GM23338 (cell line): ENCODE results near the gene ZDHHC5. TPM values are rescaled to one million over a fixed set of nuclear protein-coding genes. Genes with fewer than 3 reads are reported as not detected.

ENCODE experiments used
- ATAC-seq: fragments of 200-7000 bp; cut with Tn5 transposase; 3 replicates; pipeline ENCODE4 v1.9.1; 2020
- DNase-seq: peaks from one replicate; pipeline ENCODE4 v3.0.0-alpha.2; 2015; ENCODE audit warnings: low spot score
- H2AFZ ChIP-seq: fragments of 200-600 bp; sonication (generic); 2 replicates; pipeline ENCODE4 v1.8.0; 2016; ENCODE audit warnings: antibody characterized with exemption, mild to moderate bottlenecking, moderate library complexity
- H3F3A ChIP-seq: fragments of 200-600 bp; sonication (generic); replicated peaks from 2 replicates; pipeline ENCODE4 v1.8.0; 2017; ENCODE audit warnings: antibody characterized with exemption, mixed run types, low read depth
- H3K27ac ChIP-seq: fragments of 200-600 bp; sonication (generic); 2 replicates; pipeline ENCODE4 v1.6.1; 2016; ENCODE audit warnings: low read depth
- H3K27me3 ChIP-seq: fragments of 200-600 bp; sonication (generic); 2 replicates; pipeline ENCODE4 v1.8.0; 2016; ENCODE audit warnings: mild to moderate bottlenecking, mixed run types, moderate library complexity; ENCODE audit not compliant: insufficient read depth
- H3K36me3 ChIP-seq: fragments of 200-600 bp; sonication (generic); 2 replicates; pipeline ENCODE4 v1.8.0; 2016; ENCODE audit warnings: mild to moderate bottlenecking; ENCODE audit not compliant: insufficient read depth
- H3K4me1 ChIP-seq: fragments of 200-600 bp; sonication (generic); 2 replicates; pipeline ENCODE4 v1.8.0; 2016; ENCODE audit warnings: mild to moderate bottlenecking, moderate library complexity; ENCODE audit not compliant: insufficient read depth
- H3K4me2 ChIP-seq: fragments of 200-600 bp; sonication (generic); 2 replicates; pipeline ENCODE4 v1.7.1; 2017; ENCODE audit warnings: mixed run types
- H3K4me3 ChIP-seq: fragments of 200-600 bp; sonication (generic); 2 replicates; pipeline ENCODE4 v1.6.1; 2016; ENCODE audit warnings: mixed run types
- H3K79me2 ChIP-seq: fragments of 200-600 bp; sonication (generic); replicated peaks from 2 replicates; pipeline ENCODE4 v1.8.0; 2017; ENCODE audit warnings: mild to moderate bottlenecking; ENCODE audit not compliant: insufficient read depth
- H3K9me2 ChIP-seq: fragments of 200-600 bp; sonication (generic); 2 replicates; pipeline ENCODE4 v1.8.0; 2017; ENCODE audit not compliant: insufficient read depth
- H4K20me1 ChIP-seq: fragments of 200-600 bp; sonication (generic); replicated peaks from 2 replicates; pipeline ENCODE4 v1.8.0; 2017; ENCODE audit warnings: mild to moderate bottlenecking; ENCODE audit not compliant: insufficient read depth
- H3K27ac Mint-ChIP-seq: 2 replicates; pipeline ENCODE4 v1.8.0; 2020; ENCODE audit warnings: inconsistent platforms, mild to moderate bottlenecking, moderate library complexity, mixed read lengths
- H3K27me3 Mint-ChIP-seq: 3 replicates; pipeline ENCODE4 v1.8.0; 2022; ENCODE audit warnings: low read depth, mild to moderate bottlenecking, moderate library complexity, mixed read lengths, inconsistent platforms; ENCODE audit not compliant: insufficient read depth, poor library complexity
- H3K36me3 Mint-ChIP-seq: 3 replicates; pipeline ENCODE4 v1.8.0; 2021; ENCODE audit warnings: low read depth, mild to moderate bottlenecking, inconsistent platforms, moderate library complexity, mixed read lengths
- H3K4me1 Mint-ChIP-seq: 3 replicates; pipeline ENCODE4 v1.8.0; 2020; ENCODE audit warnings: mild to moderate bottlenecking, inconsistent platforms, mixed read lengths
- H3K4me3 Mint-ChIP-seq: 3 replicates; pipeline ENCODE4 v1.8.0; 2021; ENCODE audit warnings: moderate library complexity, mild to moderate bottlenecking, inconsistent platforms, mixed read lengths
- H3K9me3 Mint-ChIP-seq: 3 replicates; pipeline ENCODE4 v1.8.0; 2020; ENCODE audit warnings: moderate library complexity, mild to moderate bottlenecking, inconsistent platforms, mixed read lengths
- CREB1 ChIP-seq: fragments of 250-450 bp; sonication (Bioruptor Pico); IDR thresholded peaks from 2 replicates; pipeline ENCODE4 v1.5.0; 2020; ENCODE audit warnings: low read depth, mild to moderate bottlenecking, moderate library complexity
- EZH2phosphoT487 ChIP-seq: fragments of 200-600 bp; sonication (generic); IDR thresholded peaks from one replicate; pipeline ENCODE4 v1.8.1; 2018; ENCODE audit warnings: antibody characterized with exemption; ENCODE audit not compliant: unreplicated experiment
- POLR2AphosphoS5 ChIP-seq: IDR thresholded peaks from 2 replicates; pipeline ENCODE4 v1.6.1; 2016; ENCODE audit warnings: antibody characterized with exemption, low read depth
- ZNF114 ChIP-seq: fragments of 250-450 bp; sonication (Bioruptor Pico); IDR thresholded peaks from 2 replicates; pipeline ENCODE4 v1.5.0; 2020; ENCODE audit warnings: mild to moderate bottlenecking, moderate library complexity
- polyA plus RNA-seq: library from polyadenylated mRNA; unstranded; fragments of >200 nt; fragmentation: Nextera tagmentation; extraction: Ambion mirVana; gene quantifications from 2 replicates; pipeline ENCODE4 v1.2.1, GENCODE V29; 2016
- total RNA-seq: library from RNA; depleted of rRNA; stranded (reverse); fragments of >200 nt; shearing (Covaris generic); gene quantifications from 2 replicates; pipeline ENCODE4 v1.2.3, GENCODE V29; 2014
- TF ChIP-seq, protein P1 (sequence below): fragments of 250-450 bp; sonication (Bioruptor Pico); IDR thresholded peaks from 2 replicates; pipeline ENCODE4 v1.5.0; 2020; ENCODE audit warnings: mild to moderate bottlenecking, moderate library complexity
- TF ChIP-seq, protein P2 (sequence below): IDR thresholded peaks from 2 replicates; pipeline ENCODE4 v1.6.1; 2016; ENCODE audit warnings: antibody characterized with exemption

ZDHHC5 gene
- total and polyA plus RNA-seq, 2 experiments from 2014 or later = 16.9 to 42.3 TPM

DNA sequence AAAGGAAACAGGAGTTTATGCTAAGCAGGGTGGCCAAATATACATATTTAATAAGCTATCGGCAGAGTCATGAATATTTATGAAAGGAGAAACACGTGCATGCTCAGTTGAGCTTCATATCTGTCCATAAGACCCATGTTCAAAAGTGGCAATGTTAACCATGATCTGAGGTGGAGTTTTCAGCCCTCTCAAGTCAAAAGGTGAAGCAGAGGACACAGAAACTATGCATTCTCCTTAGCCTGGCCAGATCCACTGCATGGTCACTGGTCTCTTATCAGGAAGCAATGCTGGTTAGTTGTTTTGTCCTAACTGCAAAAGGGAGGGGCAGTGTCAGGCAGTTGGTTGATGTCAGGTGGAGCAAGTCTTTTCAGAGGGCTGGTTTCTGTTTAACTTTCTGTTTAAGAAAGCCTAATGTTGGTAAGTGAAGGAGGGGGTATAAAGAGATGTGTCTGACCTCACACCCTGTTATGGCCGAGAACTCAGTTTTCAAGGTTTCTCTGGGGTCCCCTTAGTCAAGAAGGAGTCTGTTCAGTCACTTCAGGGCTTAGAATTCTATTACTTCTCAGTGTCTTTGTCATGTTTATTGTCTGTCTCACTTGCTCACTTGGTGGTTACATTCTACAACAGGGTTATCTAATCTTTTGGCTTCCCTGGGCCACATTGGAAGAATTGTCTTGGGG is 67.8 kb downstream of the ZDHHC5 start (continued):
- TF ChIP-seq, protein P1, sequence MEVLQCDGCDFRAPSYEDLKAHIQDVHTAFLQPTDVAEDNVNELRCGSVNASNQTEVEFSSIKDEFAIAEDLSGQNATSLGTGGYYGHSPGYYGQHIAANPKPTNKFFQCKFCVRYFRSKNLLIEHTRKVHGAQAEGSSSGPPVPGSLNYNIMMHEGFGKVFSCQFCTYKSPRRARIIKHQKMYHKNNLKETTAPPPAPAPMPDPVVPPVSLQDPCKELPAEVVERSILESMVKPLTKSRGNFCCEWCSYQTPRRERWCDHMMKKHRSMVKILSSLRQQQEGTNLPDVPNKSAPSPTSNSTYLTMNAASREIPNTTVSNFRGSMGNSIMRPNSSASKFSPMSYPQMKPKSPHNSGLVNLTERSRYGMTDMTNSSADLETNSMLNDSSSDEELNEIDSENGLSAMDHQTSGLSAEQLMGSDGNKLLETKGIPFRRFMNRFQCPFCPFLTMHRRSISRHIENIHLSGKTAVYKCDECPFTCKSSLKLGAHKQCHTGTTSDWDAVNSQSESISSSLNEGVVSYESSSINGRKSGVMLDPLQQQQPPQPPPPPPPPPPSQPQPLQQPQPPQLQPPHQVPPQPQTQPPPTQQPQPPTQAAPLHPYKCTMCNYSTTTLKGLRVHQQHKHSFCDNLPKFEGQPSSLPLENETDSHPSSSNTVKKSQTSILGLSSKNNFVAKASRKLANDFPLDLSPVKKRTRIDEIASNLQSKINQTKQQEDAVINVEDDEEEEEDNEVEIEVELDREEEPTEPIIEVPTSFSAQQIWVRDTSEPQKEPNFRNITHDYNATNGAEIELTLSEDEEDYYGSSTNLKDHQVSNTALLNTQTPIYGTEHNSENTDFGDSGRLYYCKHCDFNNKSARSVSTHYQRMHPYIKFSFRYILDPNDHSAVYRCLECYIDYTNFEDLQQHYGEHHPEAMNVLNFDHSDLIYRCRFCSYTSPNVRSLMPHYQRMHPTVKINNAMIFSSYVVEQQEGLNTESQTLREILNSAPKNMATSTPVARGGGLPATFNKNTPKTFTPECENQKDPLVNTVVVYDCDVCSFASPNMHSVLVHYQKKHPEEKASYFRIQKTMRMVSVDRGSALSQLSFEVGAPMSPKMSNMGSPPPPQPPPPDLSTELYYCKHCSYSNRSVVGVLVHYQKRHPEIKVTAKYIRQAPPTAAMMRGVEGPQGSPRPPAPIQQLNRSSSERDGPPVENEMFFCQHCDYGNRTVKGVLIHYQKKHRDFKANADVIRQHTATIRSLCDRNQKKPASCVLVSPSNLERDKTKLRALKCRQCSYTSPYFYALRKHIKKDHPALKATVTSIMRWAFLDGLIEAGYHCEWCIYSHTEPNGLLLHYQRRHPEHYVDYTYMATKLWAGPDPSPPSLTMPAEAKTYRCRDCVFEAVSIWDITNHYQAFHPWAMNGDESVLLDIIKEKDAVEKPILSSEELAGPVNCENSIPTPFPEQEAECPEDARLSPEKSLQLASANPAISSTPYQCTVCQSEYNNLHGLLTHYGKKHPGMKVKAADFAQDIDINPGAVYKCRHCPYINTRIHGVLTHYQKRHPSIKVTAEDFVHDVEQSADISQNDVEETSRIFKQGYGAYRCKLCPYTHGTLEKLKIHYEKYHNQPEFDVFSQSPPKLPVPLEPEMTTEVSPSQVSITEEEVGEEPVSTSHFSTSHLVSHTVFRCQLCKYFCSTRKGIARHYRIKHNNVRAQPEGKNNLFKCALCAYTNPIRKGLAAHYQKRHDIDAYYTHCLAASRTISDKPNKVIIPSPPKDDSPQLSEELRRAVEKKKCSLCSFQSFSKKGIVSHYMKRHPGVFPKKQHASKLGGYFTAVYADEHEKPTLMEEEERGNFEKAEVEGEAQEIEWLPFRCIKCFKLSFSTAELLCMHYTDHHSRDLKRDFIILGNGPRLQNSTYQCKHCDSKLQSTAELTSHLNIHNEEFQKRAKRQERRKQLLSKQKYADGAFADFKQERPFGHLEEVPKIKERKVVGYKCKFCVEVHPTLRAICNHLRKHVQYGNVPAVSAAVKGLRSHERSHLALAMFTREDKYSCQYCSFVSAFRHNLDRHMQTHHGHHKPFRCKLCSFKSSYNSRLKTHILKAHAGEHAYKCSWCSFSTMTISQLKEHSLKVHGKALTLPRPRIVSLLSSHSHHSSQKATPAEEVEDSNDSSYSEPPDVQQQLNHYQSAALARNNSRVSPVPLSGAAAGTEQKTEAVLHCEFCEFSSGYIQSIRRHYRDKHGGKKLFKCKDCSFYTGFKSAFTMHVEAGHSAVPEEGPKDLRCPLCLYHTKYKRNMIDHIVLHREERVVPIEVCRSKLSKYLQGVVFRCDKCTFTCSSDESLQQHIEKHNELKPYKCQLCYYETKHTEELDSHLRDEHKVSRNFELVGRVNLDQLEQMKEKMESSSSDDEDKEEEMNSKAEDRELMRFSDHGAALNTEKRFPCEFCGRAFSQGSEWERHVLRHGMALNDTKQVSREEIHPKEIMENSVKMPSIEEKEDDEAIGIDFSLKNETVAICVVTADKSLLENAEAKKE = no peak
- TF ChIP-seq EZH2phosphoT487 (no peak), CREB1 (CRISPR knock-in tag) (no peak)

DNA sequence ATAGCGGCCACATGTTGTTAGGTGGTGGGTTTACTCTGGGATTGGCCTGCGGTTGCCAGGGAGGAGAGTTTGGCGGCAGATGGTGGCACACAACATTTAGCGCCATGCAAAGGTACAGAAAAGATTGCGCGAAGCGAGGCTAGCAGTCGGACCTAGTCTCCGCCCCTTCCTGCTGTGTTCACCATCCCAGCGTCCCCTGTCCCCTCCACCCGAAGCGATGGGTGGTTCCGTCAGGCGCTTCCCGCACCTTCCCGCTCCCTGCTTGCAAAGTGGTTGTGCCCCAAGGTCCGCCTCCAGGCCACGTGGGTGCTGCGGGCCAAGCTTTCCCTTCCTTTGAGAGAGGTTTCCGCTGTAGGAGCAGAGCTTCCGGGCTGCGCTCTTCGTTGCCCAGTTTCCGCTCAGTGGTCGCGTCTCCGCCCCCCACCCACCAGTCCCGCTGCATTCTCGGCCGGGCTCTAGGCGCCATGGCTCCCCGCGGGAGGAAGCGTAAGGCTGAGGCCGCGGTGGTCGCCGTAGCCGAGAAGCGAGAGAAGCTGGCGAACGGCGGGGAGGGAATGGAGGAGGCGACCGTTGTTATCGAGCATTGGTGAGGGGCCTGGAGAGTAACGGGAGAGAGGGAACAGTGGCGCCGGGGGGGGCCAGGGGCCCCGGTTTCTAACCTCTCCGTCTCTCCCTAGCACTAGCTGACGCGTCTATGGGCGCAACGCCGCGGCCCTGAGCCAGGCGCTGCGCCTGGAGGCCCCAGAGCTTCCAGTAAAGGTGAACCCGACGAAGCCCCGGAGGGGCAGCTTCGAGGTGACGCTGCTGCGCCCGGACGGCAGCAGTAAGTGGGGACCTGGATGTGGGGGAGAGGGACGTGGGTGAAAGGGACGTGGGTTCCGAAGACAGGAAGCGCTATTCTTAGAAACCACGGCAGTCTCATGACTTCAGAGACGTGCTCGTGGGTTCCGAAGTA is 73.5 kb downstream of the ZDHHC5 start, which contains the start of gene SELENOH:
SELENOH (plus strand) TSS at position 360 of the 955 bp plus-strand sequence; CDS start at position 465, 105 bp downstream.
- H3K27ac Mint-ChIP-seq = peak within 1 kb of the TSS; percentile 98
- peaks cover 23% of the 10 kb centered on the region for H3K79me2 ChIP-seq
- peaks cover 15% of the 10 kb centered on the region for H3K4me1 Mint-ChIP-seq
- peak within 1 kb of the TSS; percentile 44; the same call in 1 of the 2 replicates for H2AFZ ChIP-seq
- peak; percentile 99 for DNase-seq
- peaks cover 9% of the 10 kb centered on the region for H3K4me1 ChIP-seq
- no peaks in the 10 kb centered on the region for H3K9me3 Mint-ChIP-seq
- peak within 1 kb of the TSS; percentile 95 for H3K4me3 Mint-ChIP-seq
- peaks cover 19% of the 10 kb centered on the region for H3K27me3 Mint-ChIP-seq
- no peaks in the 10 kb centered on the region; the same call in 1 of the 2 replicates for H4K20me1 ChIP-seq
- peaks cover 37% of the 10 kb centered on the region for H3F3A ChIP-seq
- no peaks in the 10 kb centered on the region for H3K9me2 ChIP-seq
- TF ChIP-seq POLR2AphosphoS5 (peak; percentile 93), ZNF114 (CRISPR knock-in tag) (no peak), CREB1 (CRISPR knock-in tag) (peak; percentile 78)
- TF ChIP-seq, protein P2, sequence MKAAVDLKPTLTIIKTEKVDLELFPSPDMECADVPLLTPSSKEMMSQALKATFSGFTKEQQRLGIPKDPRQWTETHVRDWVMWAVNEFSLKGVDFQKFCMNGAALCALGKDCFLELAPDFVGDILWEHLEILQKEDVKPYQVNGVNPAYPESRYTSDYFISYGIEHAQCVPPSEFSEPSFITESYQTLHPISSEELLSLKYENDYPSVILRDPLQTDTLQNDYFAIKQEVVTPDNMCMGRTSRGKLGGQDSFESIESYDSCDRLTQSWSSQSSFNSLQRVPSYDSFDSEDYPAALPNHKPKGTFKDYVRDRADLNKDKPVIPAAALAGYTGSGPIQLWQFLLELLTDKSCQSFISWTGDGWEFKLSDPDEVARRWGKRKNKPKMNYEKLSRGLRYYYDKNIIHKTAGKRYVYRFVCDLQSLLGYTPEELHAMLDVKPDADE = peak; percentile 73
- peaks cover 27% of the 10 kb centered on the region for H3K36me3 ChIP-seq
- H3K27ac ChIP-seq = peak within 1 kb of the TSS; percentile 96
- peak; percentile 97 for ATAC-seq
- H3K4me3 ChIP-seq = peak within 1 kb of the TSS; percentile 99
- H3K4me2 ChIP-seq = peak within 1 kb of the TSS; percentile 98
- H3K36me3 Mint-ChIP-seq = peaks cover 67% of the 10 kb centered on the region
- H3K27me3 ChIP-seq = no peaks in the 10 kb centered on the region
